Right atrium auricular region (tissue), 2 donors: Measurements from ENCODE around the gene CDH8. TPM values are rescaled to one million over a fixed set of nuclear protein-coding genes. Genes with fewer than 3 reads are reported as not detected.
"Not testable (repeated sequence)": the region's sequence is repeated elsewhere in the genome, so short reads cannot be mapped to it uniquely, and the experiment has no call there.

Source experiments
- DNase-seq: peaks from one replicate; pipeline ENCODE4 v3.0.0-alpha.2; 2019; ENCODE audit warnings: low spot score
- H3K27ac ChIP-seq, 2 donors: fragments of 200-600 bp; sonication (generic); 1 replicate in 1 of 2; 2 replicates in 1 of 2; pipeline ENCODE4 v1.5.1; 2016 to 2019
- H3K27me3 ChIP-seq, 2 donors: fragments of 200-600 bp; sonication (generic); one replicate each; pipeline versions ENCODE4 v1.5.1 to v1.6.0; 2017 to 2019
- H3K36me3 ChIP-seq: fragments of 200-600 bp; sonication (generic); one replicate; pipeline ENCODE4 v1.5.1; 2016
- H3K4me1 ChIP-seq, 2 donors: fragments of 200-600 bp; sonication (generic); one replicate each; pipeline versions ENCODE4 v1.5.1 to v1.6.0; 2017 to 2019
- H3K4me3 ChIP-seq, 2 donors: fragments of 200-600 bp; sonication (generic); 1 replicate in 1 of 2; 2 replicates in 1 of 2; pipeline ENCODE4 v1.5.1; 2017 to 2019; ENCODE audit warnings: mild to moderate bottlenecking in 1 of 2, moderate library complexity in 1 of 2
- H3K9me3 ChIP-seq, 2 donors: fragments of 200-600 bp; sonication (generic); one replicate each; pipeline ENCODE4 v1.5.1; 2019
- CTCF ChIP-seq, 2 donors: fragments of 200-600 bp; sonication (generic); IDR thresholded peaks; one replicate each; pipeline ENCODE4 v1.5.1; 2019; ENCODE audit warnings: antibody characterized with exemption in 2 of 2
- total RNA-seq, 2 donors: library from RNA; depleted of rRNA; stranded (reverse); fragments of >200 nt; gene quantifications; one replicate each; pipeline ENCODE4 v1.1.0, GENCODE V29; 2016

The CDH8 gene
- total RNA-seq, 2 donors from 2014 or later: not detected

GRCh38 chr16:61713787-61714186 is 322.5 kb downstream of the CDH8 start:
- TF ChIP-seq CTCF (IDR thresholded peaks at IDR 0.05): no peak
- no peak overlapping the region for H3K4me3 ChIP-seq
- no peak overlapping the region for H3K27ac ChIP-seq
- DNase-seq: no peak
- H3K36me3 ChIP-seq: no peaks in the 10 kb centered on the region
- no peaks in the 10 kb centered on the region for H3K27me3 ChIP-seq
- H3K9me3 ChIP-seq: no peaks in the 10 kb centered on the region
- H3K4me1 ChIP-seq: no peaks in the 10 kb centered on the region

DNA sequence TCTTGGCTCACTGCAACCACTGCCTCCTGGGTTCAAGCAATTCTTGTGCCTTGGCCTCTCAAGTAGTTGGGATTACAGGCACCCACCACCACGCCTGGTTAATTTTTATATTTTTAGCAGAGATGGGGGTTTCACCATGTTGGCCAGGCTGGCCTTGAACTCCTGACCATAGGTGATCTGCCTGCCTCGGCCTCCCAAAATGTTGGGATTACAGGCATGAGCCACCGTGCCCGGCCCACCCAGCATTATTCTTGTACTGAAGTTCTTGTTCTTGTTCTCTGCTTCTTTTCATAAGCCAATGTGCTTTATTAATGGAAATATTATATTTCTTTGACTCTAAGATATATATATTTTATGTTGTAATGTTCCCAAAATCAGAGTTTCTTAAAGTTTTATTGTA is 336.6 kb downstream of the CDH8 start:
- not testable (repeated sequence) for H3K4me1 ChIP-seq, H3K27ac ChIP-seq, DNase-seq, H3K36me3 ChIP-seq, H3K27me3 ChIP-seq, H3K9me3 ChIP-seq, H3K4me3 ChIP-seq

DNA sequence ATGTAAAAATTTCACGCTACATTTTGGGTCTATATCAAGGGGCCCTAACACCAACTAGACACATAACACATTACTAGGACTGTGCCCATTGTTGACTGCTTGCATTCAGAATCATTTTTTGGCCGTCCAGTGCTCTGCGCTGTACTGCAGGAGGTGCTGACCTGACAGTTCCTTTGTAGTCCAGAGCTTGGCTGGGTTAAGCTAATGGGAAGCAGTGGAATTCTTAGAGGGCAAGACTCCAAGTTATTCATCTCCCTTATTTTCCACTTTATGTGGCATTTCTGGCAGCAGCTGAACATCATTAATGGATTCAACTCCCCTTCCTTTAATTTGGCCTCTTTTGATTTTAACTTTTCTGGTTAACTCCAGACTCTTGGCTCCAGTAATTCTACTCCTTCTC is 351.7 kb downstream of the CDH8 start:
- H3K9me3 ChIP-seq: no peaks in the 10 kb centered on the region
- no peak overlapping the region for H3K27ac ChIP-seq
- no peaks in the 10 kb centered on the region for H3K4me1 ChIP-seq
- no peaks in the 10 kb centered on the region for H3K36me3 ChIP-seq
- H3K4me3 ChIP-seq: no peak overlapping the region
- TF ChIP-seq CTCF (IDR thresholded peaks at IDR 0.05): no peak
- H3K27me3 ChIP-seq: no peaks in the 10 kb centered on the region
- no peak for DNase-seq

DNA sequence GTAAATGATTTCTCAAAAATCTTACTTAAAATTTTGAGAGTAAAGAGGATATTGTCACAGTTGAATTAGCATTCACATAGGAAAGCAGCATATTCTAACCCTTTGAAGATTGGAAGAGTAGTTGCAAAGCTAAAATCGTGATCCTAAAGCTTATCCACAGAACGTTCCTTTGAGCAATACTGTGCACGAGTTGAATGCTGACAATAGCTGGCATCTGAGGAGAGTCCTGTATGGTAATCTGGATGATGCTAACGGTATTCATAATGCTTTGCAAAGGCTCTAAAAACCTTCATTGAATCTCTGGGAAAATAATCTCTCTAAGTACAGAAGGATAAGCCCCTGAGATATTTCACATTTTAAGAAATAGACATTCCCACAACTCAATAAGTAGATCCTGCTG is 354.6 kb downstream of the CDH8 start:
- no peak for TF ChIP-seq CTCF (IDR thresholded peaks at IDR 0.05)
- H3K9me3 ChIP-seq: no peaks in the 10 kb centered on the region
- no peak for DNase-seq
- H3K4me3 ChIP-seq: no peak overlapping the region
- H3K4me1 ChIP-seq: no peaks in the 10 kb centered on the region
- no peaks in the 10 kb centered on the region for H3K27me3 ChIP-seq
- no peaks in the 10 kb centered on the region for H3K36me3 ChIP-seq
- H3K27ac ChIP-seq: no peak overlapping the region

GRCh38 chr16:61681124-61681523 is 355.1 kb downstream of the CDH8 start:
- H3K27me3 ChIP-seq: no peaks in the 10 kb centered on the region
- no peak for DNase-seq
- no peaks in the 10 kb centered on the region for H3K9me3 ChIP-seq
- no peaks in the 10 kb centered on the region for H3K4me1 ChIP-seq
- H3K27ac ChIP-seq: no peak overlapping the region
- no peak overlapping the region for H3K4me3 ChIP-seq
- no peak for TF ChIP-seq CTCF (IDR thresholded peaks at IDR 0.05)
- no peaks in the 10 kb centered on the region for H3K36me3 ChIP-seq

DNA sequence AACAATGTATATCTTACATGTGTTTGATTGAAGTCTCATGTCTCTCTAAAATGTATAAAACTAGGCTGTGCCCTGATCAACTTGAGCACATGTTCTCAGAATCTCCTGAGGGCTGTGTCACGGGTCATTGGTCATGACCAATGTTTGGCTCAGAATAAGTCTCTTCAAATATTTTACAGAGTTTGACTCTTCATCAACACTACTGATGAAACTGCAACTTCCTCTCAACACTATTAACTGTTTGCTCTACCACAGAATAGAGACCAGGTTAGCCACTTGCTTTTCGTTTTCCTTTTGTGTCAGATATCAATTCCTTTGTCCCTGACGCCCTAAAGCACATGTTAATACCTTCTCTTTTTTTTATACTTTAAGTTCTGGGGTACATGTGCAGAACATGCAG is 358.1 kb downstream of the CDH8 start:
- Histone ChIP-seq H3K27ac (no peak overlapping the region), H3K4me1 (no peaks in the 10 kb centered on the region), H3K9me3 (peaks cover 0 to 4% of the 10 kb centered on the region in 2 donors), H3K36me3 (no peaks in the 10 kb centered on the region), H3K4me3 (no peak overlapping the region), H3K27me3 (no peaks in the 10 kb centered on the region)
- no peak for TF ChIP-seq CTCF (IDR thresholded peaks at IDR 0.05)
- no peak for DNase-seq
